ENCODE measurements around the gene KCNH8.
"Not testable (repeated sequence)": the region's sequence is repeated elsewhere in the genome, so short reads cannot be mapped to it uniquely, and the experiment has no call there.

DNA sequence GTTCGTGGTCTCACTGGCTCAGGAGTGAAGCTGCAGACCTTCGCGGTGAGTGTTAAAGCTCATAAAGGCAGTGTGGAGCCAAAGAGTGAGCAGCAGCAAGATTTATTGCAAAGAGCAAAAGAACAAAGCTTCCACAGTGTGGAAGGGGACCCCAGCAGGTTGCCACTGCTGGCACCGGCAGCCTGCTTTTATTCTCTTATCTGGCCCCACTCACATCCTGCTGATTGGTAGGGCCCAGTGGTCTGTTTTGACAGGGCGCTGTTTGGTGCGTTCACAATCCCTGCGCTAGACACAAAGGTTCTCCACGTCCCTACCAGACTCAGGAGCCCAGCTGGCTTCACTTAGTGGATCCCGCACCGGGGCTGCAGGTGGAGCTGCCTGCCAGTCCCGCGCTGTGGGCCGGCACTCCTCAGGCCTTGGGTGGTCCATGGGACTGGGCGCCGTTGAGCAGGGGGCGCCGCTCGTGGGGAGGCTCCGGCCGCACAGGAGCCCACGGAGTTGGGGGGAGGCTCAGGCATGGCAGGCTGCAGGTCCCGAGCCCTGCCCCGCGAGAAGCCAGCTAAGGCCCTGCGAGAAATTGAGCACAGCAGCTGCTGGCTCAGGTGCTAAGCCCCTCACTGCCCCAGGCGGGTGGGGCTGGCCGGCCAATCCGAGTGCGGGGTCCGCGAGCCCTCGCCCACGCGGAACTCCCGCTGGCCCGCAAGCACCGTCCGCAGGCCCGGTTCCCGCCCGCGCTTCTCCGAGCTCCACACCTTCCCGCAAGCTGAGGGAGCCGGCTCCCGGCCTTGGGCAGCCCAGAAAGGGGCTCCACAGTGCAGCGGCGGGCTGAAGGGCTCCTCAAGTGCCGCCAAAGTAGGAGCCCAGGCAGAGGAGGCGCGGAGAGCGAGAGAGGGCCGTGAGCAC lies 85.8 kb downstream of the KCNH8 start:
- not testable (repeated sequence) for TF ChIP-seq CTCF (IDR thresholded peaks at IDR 0.05); POLR2AphosphoS5 (IDR thresholded peaks at IDR 0.05; ENCODE audit: low read depth, low read length); TCF7L2 (IDR thresholded peaks at IDR 0.05; ENCODE audit: low read depth, low read length)
- TF ChIP-seq, protein P1, sequence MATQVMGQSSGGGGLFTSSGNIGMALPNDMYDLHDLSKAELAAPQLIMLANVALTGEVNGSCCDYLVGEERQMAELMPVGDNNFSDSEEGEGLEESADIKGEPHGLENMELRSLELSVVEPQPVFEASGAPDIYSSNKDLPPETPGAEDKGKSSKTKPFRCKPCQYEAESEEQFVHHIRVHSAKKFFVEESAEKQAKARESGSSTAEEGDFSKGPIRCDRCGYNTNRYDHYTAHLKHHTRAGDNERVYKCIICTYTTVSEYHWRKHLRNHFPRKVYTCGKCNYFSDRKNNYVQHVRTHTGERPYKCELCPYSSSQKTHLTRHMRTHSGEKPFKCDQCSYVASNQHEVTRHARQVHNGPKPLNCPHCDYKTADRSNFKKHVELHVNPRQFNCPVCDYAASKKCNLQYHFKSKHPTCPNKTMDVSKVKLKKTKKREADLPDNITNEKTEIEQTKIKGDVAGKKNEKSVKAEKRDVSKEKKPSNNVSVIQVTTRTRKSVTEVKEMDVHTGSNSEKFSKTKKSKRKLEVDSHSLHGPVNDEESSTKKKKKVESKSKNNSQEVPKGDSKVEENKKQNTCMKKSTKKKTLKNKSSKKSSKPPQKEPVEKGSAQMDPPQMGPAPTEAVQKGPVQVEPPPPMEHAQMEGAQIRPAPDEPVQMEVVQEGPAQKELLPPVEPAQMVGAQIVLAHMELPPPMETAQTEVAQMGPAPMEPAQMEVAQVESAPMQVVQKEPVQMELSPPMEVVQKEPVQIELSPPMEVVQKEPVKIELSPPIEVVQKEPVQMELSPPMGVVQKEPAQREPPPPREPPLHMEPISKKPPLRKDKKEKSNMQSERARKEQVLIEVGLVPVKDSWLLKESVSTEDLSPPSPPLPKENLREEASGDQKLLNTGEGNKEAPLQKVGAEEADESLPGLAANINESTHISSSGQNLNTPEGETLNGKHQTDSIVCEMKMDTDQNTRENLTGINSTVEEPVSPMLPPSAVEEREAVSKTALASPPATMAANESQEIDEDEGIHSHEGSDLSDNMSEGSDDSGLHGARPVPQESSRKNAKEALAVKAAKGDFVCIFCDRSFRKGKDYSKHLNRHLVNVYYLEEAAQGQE (IDR thresholded peaks at IDR 0.05; ENCODE audit: insufficient read depth in 1 of 2, low read depth in 2 of 2, low read length in 1 of 2): not testable (repeated sequence)

Data from Panc1 (cell line).